SK-N-MC (cell line): ENCODE data around the gene ARHGEF6.

Experiments
- EZH2 ChIP-seq: fragments of 200-600 bp; sonication (generic); IDR thresholded peaks from one replicate; pipeline ENCODE4 v1.6.1; 2017; ENCODE audit warnings: antibody characterized with exemption
- FOXP2 ChIP-seq: optimal IDR thresholded peaks from 2 replicates; pipeline ENCODE3; 2011; ENCODE audit warnings: mild to moderate bottlenecking, moderate library complexity; ENCODE audit not compliant: insufficient read depth; ENCODE audit errors: extremely low read length, control extremely low read depth
- POLR2AphosphoS5 ChIP-seq: IDR thresholded peaks from 2 replicates; pipeline ENCODE4 v1.6.1; 2012; ENCODE audit warnings: mild to moderate bottlenecking, low read depth, low read length, borderline replicate concordance

GRCh38 chrX:136742721-136743379 lies 37.9 kb downstream of the ARHGEF6 start:
- no peak for TF ChIP-seq EZH2
- TF ChIP-seq POLR2AphosphoS5: no peak
- TF ChIP-seq FOXP2: no peak
